Stimulated activated CD4-positive, alpha-beta T cell treated with anti-CD3 and anti-CD28 coated beads, Interleukin-2, amount 100 ng/mL, for 24 hours (primary cell): ENCODE data around the gene AP1G2.

Experiments used
- DNase-seq, 2 donors: peaks; one replicate each; pipeline ENCODE4 v3.0.0-alpha.2; 2020

The AP1G2 gene

DNA sequence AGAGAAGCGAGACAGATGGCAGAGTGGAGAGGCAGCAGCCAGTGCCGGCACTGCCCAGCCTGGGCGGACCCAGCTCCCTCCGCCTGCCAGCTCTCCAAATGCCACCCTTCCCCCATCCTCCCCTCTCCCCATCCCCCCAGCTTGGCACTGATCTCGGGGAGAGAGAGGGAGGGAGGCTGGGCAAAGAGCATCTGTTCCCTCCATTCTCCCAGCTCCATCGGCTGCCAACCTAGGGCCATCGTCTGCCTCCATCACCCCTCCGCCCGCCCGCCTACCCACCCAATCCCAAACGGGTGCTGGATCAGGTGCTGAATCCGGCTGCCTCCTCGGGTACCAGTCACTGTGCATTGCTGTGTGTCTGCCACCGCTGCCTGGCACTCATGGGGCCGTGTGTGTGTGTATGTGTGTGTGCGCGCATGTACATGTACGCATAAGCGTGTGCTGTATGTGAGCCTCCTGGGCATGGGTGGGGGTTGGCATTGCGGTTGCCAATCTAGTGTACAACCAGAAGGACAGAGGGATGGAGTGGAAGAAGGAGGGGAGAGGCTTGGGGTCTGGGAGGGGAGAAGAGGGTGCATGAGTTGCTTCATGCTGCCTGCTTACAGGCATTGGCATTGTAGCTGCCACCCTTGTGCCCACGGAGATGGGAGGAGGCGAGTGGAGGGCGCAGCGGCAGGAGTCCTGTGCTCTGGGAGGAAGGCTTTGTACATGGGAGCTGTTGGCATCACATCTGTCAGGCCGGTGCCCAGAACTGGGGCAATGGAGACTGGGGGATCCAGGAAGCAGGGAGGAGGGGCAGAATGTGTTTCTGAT lies 54.4 kb downstream of the AP1G2 start:
- DNase-seq, result no peak

DNA sequence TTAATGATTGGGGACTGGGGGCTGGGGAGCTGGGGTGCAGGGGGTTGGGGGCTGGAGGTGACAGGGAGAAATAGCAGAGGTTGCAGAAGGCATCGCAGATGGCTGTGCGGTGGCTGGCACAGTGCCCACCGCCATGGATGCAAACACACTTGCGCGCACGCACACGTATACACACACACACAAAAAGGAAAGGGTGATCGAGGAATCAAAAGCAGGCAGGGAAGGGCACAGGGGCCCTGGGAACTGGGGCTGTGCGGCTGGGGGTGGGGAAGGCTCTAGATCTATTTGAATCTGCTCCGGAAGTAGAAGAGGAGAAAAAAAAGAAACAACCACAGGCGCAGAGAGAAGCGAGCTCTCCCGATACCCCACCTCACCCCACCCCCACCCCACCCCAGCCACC lies 55.4 kb downstream of the AP1G2 start:
- DNase-seq, result peak in 1 of 2 donors; percentile 10
